ENCODE data around the gene MRTFA.

MRTFA gene

DNA sequence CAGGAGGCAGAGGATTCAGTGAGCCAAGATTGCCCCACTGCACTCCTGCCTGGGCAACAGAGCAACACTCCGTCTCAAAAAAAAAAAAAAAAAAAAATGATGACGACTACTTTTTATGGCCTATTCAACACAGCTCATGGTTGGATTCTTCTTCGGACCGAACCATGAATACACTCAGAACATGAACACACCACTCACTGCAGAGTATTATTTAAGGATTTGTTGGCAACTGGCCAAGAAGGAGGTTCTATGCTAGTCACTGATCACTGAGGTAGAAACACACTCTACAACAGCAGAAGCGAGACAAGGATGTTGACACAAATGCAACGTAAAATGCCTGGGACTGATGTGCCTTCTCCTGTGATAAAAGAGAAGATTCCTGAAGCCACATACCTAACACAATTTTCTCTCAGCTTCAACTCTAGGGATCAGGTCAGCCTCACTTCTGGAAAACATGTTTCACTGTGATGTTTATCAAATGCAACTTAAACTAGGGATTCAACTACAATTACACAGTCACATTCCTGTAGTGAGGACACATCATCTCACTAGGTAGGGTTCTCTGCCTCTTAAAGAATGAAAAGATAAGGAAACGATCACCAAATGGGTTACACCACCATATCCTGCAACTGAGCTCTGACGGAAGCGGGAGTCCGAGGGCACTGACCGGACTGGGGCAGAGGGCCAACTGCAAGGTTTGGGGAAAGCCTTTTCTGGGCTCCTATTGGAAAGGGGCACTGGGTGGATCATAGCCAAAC, 183.6 kb downstream of the MRTFA start:
- peak in 1 of 3 donors; percentile 28 for DNase-seq

DNA sequence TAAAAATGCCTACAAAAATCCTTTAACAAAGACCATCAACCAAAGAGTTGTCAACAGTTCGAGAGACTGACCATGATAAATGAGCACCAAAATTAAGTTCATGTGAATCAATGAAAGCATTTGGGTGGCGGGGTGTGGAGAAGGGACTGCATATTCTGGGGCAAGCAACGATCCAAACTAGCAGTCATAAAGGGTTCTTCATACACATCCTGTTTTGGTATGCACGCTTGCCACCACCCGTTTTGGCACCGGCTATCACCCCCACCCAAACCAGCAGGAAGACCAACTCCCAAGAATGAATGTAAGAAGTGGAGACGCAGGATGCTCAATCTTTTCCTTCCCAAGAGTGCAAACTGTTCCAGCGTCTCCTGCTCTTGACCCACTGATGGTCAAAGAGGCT, 185.3 kb downstream of the MRTFA start:
- DNase-seq, result no peak

DNA sequence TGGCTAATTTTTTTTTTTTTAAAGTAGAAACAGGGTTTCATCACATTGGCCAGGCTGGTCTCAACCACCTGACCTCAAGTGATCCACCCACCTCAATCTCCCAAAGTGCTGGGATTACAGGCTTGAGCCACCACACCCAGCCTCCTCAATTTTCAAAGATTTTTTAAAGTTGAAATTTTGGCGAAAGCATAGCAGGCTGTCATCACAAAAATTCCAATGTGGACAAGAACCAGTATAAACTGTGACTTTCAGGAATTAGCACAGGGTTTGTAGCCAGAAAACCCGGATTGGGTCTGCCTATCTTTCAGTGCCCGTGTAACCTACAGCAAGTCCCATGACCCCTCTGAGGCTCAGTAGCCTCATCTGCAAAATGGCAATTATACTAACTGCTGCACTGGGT, 185.9 kb downstream of the MRTFA start:
- DNase-seq, result no peak

DNA sequence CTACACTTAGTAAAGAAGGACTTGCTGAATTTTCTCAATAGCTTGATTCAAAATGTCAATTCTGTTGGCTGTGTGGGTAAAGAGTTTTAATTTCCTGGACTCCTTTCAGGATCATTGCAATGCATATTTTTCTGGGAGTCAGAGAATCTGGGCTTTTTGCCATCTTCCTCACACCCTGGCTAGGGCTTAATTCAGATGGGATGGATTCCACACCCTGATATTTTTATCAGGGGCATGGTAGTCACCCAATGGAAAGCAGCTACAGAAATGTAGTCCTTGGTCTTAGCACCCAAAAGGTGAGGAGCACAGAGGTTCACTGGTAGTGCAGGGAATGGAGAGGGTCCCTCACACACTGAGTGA, 186.9 kb downstream of the MRTFA start:
- no peak for DNase-seq

DNA sequence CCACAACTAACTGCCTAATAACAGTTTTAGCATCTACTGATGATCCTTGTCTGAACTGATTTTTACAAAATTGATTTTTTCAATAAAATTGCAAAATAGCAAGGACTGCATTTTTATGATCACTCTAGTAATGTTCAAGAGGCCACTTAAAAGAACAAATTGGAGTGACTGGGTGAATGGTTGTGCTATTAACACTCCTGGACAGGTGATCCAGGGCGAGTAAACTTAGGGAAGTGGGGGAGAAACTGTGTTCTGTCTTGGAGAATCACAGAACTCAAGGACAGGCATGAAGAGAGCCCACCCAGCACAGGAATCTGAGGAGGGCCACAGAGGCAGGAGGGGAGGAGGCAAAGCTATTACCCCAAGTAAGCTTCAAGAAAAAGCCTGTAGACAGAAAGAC, 190.3 kb downstream of the MRTFA start:
- DNase-seq, result no peak

DNA sequence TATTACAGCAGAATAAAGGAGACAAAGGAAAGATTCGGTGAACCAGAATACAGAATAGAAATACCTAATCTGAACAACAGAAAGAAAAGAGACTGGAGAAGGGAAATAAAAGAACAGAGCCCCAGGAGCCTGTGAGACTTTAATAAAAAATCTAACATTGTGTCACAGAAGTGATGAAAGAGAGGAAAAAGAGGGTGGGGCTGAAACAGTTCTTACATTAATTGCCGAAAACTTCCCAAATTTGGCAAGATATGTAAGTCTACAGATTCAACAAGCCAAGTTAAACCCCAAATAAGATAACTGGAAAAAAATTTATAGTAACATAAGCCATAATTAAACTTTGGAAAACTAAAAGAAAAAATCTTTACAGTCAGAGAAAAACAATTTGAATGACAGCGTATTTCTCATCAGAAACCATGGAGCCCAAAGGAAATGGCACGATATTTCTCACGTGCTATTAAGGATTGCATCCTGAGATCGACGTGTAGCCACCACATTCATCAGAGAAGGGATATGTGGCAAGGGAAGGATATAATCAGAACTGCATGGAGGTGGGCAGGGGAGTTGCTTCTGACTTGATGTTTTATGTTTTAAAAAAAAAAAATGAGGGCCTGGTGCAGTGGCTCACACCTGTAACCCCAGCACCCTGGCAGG, 192.2 kb downstream of the MRTFA start:
- peak; percentile 69 to 88 (median 87) for DNase-seq

DNA sequence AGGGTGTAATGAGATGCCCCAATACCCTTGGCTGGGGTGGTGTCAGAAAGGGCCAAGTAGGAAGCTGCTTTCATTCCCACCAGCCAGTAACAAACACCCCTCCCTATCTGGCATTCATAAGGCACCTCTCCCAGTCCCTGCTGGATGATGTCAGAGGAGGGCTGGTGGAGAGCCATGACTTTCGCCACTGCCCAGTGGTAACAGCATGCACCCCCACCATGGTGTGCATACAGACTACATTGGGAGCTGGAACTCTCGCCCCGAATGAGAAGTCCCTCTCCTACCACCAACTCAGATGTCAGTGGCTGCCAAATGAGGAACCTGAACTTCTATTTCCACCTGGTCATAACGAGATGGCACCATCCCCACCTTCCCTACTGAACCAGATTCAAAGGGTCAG, 192.8 kb downstream of the MRTFA start:
- peak in 2 of 3 donors; percentile 51 to 58 for DNase-seq

DNA sequence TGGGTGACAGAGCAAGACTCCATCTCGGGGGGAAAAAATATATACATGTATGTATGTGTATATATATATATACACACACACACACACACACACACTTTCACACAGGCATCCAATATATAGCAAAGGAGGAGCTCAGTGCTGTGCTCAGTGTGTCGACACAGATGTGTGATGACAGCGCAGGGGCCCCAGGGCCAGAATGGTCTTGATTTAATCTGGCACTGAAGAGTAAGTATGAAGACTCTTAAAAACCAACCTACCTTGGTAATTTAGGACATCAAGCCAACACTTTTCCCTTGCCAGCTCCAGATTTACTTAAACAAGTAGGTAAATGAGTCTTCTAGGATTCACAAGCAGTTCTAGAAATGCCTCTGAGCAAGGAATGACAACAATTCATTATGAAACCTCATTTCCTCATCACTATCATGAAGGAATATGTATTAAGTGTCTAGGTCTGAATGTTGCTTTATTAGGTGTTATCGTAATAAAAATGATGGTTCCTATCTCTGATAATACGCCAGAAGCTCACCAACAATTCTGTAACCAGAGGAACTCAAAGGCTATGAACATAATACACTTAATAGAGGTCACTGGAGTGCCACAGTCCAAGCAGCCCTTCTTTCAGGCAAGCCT, 194.6 kb downstream of the MRTFA start:
- no peak for DNase-seq

DNA sequence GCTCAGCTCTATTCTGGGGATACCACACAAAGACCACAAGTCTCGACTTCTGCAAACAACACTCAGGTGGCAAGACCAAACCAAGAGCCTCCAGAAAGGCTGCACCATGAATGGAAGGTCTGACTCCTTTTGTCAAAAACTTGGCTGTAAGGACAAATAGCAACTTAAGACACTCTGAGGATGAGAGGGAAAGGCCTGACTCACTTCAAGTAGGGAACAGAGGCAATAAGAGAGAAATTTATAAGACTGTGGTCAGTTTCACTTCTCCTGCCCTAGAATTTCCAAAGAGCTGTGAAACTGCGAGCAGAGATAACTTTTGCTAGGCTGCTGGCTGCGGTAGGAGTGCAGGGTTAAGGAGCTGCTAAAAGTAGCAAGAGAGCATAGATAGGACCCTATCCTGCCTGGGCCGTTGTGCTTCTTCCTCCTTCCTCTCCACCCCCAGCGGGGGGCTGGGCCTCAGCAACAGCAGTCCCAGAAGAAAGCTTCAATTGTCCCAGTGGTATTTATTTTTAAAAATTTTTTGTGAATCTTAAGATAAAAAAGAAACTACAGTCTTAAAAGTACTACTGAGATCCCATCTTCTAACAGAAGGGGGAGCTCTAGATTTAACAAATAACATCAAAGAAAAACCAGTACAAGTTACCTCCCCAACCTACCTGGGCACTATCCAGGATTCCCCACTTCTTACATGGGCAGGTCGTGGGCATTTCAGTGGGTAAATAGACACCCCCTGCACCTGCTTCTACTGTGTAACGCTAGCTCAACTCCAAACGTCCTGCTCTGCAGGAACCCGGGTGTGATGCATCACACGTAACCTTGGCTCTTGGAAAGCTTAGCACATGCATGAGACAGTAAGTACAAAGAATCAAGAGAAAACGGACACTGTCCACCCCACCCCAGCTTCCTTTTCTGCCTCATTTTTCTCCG, 199.8 kb downstream of the MRTFA start:
- DNase-seq, result peak; percentile 82 to 94 (median 92)

DNA sequence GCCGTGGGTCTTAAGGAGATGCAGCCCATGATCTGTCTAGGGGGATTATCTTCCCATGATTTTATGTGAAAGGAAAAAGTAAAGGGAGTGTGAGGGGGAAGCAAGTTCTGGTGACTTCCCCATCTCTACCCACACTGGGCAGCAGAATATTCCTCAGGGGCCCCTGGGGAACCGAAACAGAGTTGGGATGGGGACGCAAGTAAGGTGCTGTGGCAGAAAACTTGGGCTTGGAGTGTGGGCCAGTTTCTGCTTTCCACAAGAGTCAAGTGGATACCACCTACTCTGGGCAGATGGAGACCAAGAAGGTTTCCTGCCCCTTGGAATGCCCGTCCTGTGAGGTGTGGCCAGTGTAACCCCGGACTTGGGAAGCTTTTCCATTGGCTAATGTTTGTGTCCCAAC, 201.8 kb downstream of the MRTFA start:
- peak; percentile 66 to 80 (median 78) for DNase-seq

DNA sequence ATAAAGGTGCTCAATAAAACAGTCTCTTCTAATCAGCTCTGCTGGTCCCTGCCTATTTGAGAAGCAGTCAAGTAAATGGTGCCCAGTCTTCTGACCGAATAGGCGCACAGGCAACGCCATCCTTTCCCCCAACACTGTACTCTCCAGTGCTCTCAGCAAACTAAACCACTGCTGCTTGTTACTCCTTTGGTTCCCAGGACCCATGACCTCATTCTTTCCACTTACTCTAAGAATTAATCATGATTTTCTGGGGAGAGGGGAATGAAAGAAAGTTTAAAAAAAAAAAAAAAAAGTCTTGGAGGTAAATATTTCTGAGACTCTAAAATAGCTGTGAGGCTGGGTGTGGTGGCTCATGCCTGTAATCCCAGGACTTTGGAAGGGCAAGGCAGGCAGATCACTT, 202.4 kb downstream of the MRTFA start:
- peak; percentile 63 to 83 (median 73) for DNase-seq

DNA sequence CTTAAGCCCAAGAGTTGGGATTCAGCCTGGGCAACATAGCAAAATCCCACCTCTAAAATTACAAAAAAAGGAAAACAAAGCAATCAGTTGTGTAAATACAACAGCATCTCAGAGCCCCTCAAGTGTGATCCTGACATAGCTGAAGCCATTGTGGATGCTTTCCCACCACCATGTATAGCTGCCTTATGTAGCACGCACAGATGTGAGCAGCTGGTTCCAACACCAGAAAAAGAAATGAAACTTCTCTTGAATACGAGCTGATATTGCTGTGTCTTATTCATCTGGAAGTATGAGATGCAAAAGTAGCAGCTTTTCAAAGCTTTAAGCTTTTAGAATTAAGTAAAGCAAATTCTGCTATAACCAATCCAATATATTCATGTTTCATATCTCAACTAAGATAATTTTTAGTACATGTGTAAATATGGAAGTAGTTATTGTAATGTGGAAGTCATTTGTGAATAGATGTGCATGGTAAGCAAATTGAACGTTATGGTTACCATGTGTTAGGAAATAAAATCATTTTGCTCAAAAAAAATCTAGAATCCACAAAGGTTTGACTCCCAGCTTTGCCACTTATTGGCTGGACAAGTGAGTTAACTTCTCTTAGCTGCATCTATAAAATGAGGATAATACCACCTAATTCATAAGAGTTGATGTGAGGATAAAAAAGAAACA, 203.0 kb downstream of the MRTFA start:
- DNase-seq, result no peak

DNA sequence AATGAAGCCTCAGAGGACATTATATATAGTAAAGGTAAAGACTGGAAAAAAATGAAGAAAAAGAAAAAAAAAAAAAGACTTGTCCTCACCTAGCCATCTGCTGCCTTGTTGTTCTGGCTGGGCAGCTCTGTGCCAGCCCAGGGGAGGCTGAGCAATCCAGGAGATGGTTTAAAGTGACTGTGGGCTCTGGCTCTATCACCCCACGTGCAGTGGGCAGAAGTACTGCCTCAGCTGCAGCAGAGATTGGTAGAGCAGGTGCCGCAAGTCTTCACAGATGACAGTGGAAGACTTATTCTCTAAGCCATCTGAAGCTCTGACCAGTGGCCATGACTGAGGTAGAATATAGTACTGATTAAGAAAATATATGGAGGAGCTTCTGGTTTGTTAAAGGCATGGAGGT, 203.9 kb downstream of the MRTFA start:
- DNase-seq, result no peak

DNA sequence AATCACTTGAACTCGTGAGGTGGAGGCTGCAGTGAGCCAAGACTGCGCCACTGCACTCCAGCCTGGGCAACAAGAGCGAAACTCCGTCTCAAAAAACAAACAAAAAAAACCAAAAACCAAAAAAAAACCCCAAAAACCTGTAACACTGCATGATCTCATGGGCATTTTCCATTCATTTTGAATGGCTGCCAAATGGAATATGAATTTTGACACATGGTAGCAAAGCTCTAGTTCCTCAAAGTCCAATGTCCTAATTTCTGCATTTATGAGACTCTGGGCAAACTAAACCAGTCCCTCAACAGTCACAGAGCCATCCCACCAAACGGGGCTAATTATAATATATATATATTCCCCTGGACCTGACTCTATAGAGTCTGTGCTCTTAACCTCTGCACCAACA, 204.4 kb downstream of the MRTFA start:
- DNase-seq, result peak; percentile 80 to 97 (median 93)

DNA sequence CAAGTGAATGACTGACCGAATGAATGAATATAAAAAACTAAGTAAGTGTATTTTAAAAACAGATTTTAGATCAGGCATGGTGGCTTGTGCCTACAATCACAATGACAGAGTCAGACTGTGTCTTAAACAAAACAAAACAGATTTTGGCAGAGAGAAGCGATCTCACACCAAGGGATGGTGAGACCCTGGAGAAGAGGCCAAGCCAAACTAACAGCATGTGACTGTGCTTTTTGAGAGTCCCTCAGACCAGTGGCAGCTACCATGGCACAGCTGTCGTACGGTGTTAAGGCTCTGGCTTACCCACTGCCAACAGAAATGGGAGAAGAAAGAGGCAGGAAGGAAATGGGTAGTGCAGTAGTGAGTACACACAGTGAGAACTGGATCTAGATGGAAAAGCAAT, 205.5 kb downstream of the MRTFA start:
- DNase-seq, result no peak

DNA sequence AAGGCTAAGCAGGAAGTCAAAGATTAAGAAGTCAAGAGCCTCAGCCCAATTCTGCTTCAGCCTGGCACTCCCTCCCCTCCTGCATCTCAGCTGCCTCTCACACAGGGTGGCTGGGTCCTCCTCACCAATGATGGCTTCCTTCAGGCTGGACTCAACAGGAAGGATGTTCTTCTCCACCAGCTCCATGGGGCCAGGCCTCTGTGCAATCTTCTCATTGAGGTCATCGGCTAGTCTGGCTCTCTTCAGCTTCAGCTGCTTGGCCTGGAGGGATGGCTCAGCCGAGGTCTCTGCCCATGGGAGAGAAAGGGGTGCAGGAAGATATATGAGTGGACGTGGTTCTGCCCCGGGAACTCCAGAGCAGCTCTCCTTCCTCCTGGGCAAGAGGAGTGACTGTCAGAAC, 207.0 kb downstream of the MRTFA start:
- DNase-seq, result peak in 2 of 3 donors; percentile 37 to 49

DNA sequence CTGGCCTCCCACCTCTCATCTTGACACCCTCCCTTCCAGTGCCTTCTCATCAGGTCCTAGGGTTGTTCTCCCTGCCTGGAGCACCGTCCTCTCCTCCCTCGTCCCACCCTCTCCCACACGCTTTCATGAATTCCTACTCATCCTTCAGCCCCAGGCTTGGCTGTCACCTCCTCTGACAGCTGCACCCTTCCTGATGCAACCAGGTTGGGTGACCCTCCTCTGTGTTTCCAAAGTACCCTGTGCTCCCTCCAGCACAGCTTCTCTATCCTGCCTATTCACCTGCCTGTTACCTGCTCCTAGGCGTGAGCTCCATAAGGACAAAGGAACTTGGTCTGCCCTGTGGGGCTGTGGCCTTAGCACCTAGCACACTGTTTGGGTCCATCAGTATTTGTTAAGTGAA, 207.7 kb downstream of the MRTFA start:
- no peak for DNase-seq

DNA sequence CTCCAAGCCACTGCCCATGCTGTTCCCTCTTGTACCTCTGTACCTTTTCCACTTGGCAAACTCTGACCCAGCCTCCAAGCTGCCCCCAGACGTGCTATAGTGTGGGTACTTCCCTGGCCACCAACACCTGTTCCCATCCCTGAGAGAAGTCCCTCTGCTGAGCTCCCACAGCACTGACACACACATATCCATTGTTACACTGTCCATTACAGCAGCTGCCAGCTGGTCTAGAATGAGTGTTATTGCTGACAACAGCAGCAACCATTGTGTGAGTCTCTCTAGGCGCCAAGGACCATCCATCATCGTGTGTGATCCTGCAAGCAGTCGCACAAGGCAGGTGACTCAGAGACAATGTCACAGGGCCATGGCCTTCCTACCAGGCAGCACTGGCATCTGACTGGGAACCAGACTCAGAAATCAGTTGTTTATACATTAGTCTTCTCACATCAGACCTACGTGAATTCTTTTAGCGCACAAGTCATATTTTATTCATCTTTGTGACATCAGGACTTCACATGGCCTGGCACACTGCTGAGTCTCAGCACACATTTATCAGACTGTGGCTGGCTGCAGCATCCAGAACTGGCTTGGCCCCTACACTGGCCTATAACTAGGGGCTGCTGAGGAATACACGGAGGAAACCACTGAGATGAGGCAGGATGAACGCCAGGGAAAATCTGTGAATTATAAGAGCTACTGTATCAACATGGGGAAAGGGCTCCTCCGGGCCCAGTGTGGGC, 209.8 kb downstream of the MRTFA start:
- peak in 1 of 3 donors; percentile 24 for DNase-seq

DNA sequence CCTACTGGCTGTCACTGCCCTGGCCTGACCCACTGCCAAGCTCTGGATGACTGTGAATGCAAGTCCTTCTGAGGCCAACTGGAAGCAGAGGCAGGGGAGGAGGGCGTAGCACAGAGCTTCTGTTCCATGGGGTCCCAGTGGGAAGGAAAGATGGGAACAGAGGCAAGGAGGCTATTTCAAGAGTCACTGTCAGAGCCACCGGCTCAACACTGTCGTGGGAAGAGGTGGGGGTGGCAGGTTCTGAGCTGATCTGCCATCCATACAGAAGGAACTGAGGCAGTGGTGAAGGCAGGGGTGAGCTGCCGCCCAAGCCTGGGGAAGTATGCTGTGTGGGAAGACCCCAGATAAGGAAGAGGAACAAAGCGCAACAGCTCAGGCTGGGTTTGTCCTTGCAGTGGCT, 211.4 kb downstream of the MRTFA start:
- DNase-seq, result peak; percentile 73 to 82 (median 76)

DNA sequence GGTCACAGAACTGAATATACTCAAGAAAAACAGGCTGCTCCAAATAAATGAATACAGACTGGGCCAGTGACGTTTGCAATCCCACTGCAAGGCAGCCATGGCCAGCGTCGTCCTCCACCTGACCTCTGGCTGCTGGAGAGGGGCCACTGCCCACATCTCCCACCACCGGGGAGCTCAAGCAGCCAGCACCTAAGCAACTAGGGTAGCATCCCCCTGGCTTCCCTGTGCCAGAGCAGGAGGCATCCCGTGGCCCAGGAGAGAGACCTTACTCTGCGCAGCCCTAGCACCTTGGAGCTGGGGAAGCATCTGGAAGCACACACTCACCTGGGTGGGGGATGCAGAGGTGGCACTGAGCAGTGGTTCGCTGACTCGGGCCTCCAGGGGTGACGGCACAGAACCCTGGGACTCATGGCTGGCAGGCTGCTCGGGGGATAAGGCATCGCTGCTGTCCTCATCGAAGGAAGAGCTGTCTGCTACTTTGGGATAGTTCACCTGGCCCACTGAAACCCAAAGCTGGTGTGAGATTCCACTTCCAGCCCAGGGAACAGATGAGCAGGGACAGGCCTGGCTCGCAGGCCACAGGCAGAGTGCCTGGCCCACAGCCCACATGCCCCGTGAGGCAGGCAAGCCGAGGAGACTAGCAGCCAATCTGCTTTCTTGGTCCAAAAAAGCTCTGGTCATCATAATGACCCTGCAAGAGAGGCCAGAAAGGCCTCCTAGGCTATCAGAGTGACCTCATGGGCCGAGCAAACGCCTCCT, 212.5 kb downstream of the MRTFA start:
- DNase-seq, result no peak

DNA sequence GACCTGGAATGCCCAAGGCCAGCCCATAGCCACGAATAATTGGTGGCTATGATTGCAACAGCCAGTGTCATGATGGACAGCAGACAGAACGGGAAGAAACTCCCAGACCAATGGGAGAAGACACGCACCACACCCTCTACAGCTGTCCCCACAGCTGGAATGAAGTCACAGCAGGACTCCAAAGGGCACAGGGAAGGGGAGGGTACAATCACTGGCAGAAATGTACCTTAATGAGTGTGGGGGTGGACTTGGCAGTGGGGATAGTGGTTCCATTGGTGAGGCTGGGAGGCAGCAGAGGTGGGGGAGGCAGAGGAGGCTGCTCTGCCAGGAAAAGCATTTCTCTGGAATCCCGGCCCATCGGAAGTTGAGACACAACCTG, 213.2 kb downstream of the MRTFA start:
- peak; percentile 65 to 74 (median 70) for DNase-seq

Data from suppressor macrophage treated with lipopolysaccharide for 1 hour (primary cell).